Measurements from ENCODE around the gene GNAQ.

GNAQ gene

GRCh38 chr9:77987880-77988525 lies 43.6 kb downstream of the GNAQ start:
- CTCF ChIA-PET: interaction anchor here (0.7 to 2.0 kb wide), 3 partner anchors 10 to 50 kb away, joined by 3 to 14 read pairs (median 3); no protein-coding TSS in a partner anchor
- no peak for TF ChIP-seq CTCF (IDR thresholded peaks at IDR 0.05; ENCODE audit: insufficient read depth, low read length, missing control alignments)
- no peak overlapping the region for H3K4me3 ChIP-seq (ENCODE audit: low read depth, low read length)
- POLR2A ChIA-PET: no interaction called here
- DNase-seq (ENCODE audit: low read depth, low spot score): no peak

GRCh38 chr9:77987081-77987656 lies 44.4 kb downstream of the GNAQ start:
- CTCF ChIA-PET: interaction anchor here (0.7 to 2.0 kb wide), 3 partner anchors 10 to 51 kb away, joined by 3 to 14 read pairs (median 3); no protein-coding TSS in a partner anchor

GRCh38 chr9:77985996-77986395 lies 45.6 kb downstream of the GNAQ start:
- no peak for DNase-seq (ENCODE audit: low read depth, low spot score)
- POLR2A ChIA-PET: interaction anchor here (0.7 kb wide), 1 partner anchor 944 kb away, joined by 4 read pairs; no protein-coding TSS in a partner anchor
- no peak overlapping the region for H3K4me3 ChIP-seq (ENCODE audit: low read depth, low read length)
- CTCF ChIA-PET: interaction anchor here (1.3 to 2.9 kb wide), 3 partner anchors 9 to 49 kb away, joined by 3 to 14 read pairs (median 9); no protein-coding TSS in a partner anchor
- TF ChIP-seq CTCF (IDR thresholded peaks at IDR 0.05; ENCODE audit: insufficient read depth, low read length, missing control alignments): no peak

More at GRCh38 chr9:77987081-77987656, 44.4 kb downstream of the GNAQ start:
- no peak for TF ChIP-seq CTCF (IDR thresholded peaks at IDR 0.05; ENCODE audit: insufficient read depth, low read length, missing control alignments)
- no peak overlapping the region for H3K4me3 ChIP-seq (ENCODE audit: low read depth, low read length)
- POLR2A ChIA-PET: no interaction called here
- DNase-seq (ENCODE audit: low read depth, low spot score): no peak

GRCh38 chr9:77983320-77983662 lies 48.3 kb downstream of the GNAQ start:
- no peak for TF ChIP-seq CTCF (IDR thresholded peaks at IDR 0.05; ENCODE audit: insufficient read depth, low read length, missing control alignments)
- CTCF ChIA-PET: no interaction called here
- no peak for DNase-seq (ENCODE audit: low read depth, low spot score)
- POLR2A ChIA-PET: interaction anchor here (0.6 kb wide), 1 partner anchor 20 kb away, joined by 3 read pairs; no protein-coding TSS in a partner anchor
- H3K4me3 ChIP-seq (ENCODE audit: low read depth, low read length): no peak overlapping the region

- no peak overlapping the region for H3K4me3 ChIP-seq (ENCODE audit: low read depth, low read length)
- ChIA-PET POLR2A (interaction anchor here (0.6 kb wide), 1 partner anchor 21 kb away, joined by 3 read pairs; no protein-coding TSS in a partner anchor), CTCF (no interaction called here)
- no peak for DNase-seq (ENCODE audit: low read depth, low spot score)
- TF ChIP-seq CTCF (IDR thresholded peaks at IDR 0.05; ENCODE audit: insufficient read depth, low read length, missing control alignments): no peak
Measured at GRCh38 chr9:77982581-77983319, 48.9 kb downstream of the GNAQ start.

GRCh38 chr9:77981907-77982306 lies 49.7 kb downstream of the GNAQ start:
- no peak for TF ChIP-seq CTCF (IDR thresholded peaks at IDR 0.05; ENCODE audit: insufficient read depth, low read length, missing control alignments)
- no peak overlapping the region for H3K4me3 ChIP-seq (ENCODE audit: low read depth, low read length)
- CTCF ChIA-PET: interaction anchor here (1.3 to 2.3 kb wide), 2 partner anchors 49 to 53 kb away, joined by 3 to 16 read pairs; no protein-coding TSS in a partner anchor
- DNase-seq (ENCODE audit: low read depth, low spot score): no peak
- POLR2A ChIA-PET: no interaction called here

Measured in AG04449 (cell line).